CD4-positive, alpha-beta T cell treated with Interferon alpha-2 for 1 hour (primary cell): Measurements from ENCODE around the gene CTBP2.
A peak's percentile ranks its signal among the peaks of the same experiment; 100 is the strongest.
"Not testable (repeated sequence)": the region's sequence is repeated elsewhere in the genome, so short reads cannot be mapped to it uniquely, and the experiment has no call there.

Experiments used
- DNase-seq, 2 donors: peaks; one replicate each; pipeline ENCODE4 v3.0.0-alpha.2; 2020 to 2022

CTBP2 gene

GRCh38 chr10:124990671-124991625, 169.4 kb downstream of the CTBP2 start:
- DNase-seq = no peak

- DNase-seq = no peak
Measured at GRCh38 chr10:124989526-124989925, 170.8 kb downstream of the CTBP2 start.

GRCh38 chr10:124988753-124989152, 171.6 kb downstream of the CTBP2 start:
- not testable (repeated sequence) for DNase-seq

GRCh38 chr10:124987788-124988187, 172.6 kb downstream of the CTBP2 start:
- no peak for DNase-seq

GRCh38 chr10:124985162-124985561, 175.2 kb downstream of the CTBP2 start:
- no peak for DNase-seq

- DNase-seq = no peak
Measured at GRCh38 chr10:124984376-124984775, 176.0 kb downstream of the CTBP2 start.

- no peak for DNase-seq
Measured at GRCh38 chr10:124983321-124983720, 177.0 kb downstream of the CTBP2 start.

- DNase-seq = no peak
Measured at GRCh38 chr10:124978376-124978725, 182.0 kb downstream of the CTBP2 start.

GRCh38 chr10:124977648-124978375, 182.6 kb downstream of the CTBP2 start:
- DNase-seq = no peak

GRCh38 chr10:124977161-124977560, 183.2 kb downstream of the CTBP2 start:
- DNase-seq = no peak

- peak in 1 of 2 donors; percentile 2 for DNase-seq
Measured at GRCh38 chr10:124975977-124976514, 184.3 kb downstream of the CTBP2 start.

- DNase-seq = no peak
Measured at GRCh38 chr10:124974131-124974530, 186.2 kb downstream of the CTBP2 start.

- no peak for DNase-seq
Measured at GRCh38 chr10:124972637-124973036, 187.7 kb downstream of the CTBP2 start.

GRCh38 chr10:124971276-124971675, 189.1 kb downstream of the CTBP2 start:
- DNase-seq = no peak

GRCh38 chr10:124967255-124967654, 193.1 kb downstream of the CTBP2 start:
- no peak for DNase-seq

- DNase-seq = no peak
Measured at GRCh38 chr10:124966008-124966407, 194.4 kb downstream of the CTBP2 start.

- no peak for DNase-seq
Measured at GRCh38 chr10:124963866-124964720, 196.3 kb downstream of the CTBP2 start.

- no peak for DNase-seq
Measured at GRCh38 chr10:124962421-124962820, 197.9 kb downstream of the CTBP2 start.

- no peak for DNase-seq
Measured at GRCh38 chr10:124961248-124961570, 199.2 kb downstream of the CTBP2 start.

GRCh38 chr10:124959564-124959963, 200.8 kb downstream of the CTBP2 start:
- DNase-seq = no peak

- DNase-seq = no peak
Measured at GRCh38 chr10:124957404-124957947, 202.9 kb downstream of the CTBP2 start.

- no peak for DNase-seq
Measured at GRCh38 chr10:124956764-124957163, 203.6 kb downstream of the CTBP2 start.

- no peak for DNase-seq
Measured at GRCh38 chr10:124955868-124956267, 204.5 kb downstream of the CTBP2 start.
